K562 (cell line): ENCODE results near the gene PAQR4. TPM values are rescaled to one million over a fixed set of nuclear protein-coding genes. Genes with fewer than 3 reads are reported as not detected.

ENCODE experiments used
- ATF7 ChIP-seq: fragments of 450-650 bp; IDR thresholded peaks from 2 replicates; pipeline ENCODE4 v1.7.1; 2014; ENCODE audit warnings: mild to moderate bottlenecking, moderate library complexity
- CBFB ChIP-seq: sonication (generic); formaldehyde crosslinking; IDR thresholded peaks from 2 replicates; pipeline ENCODE4 v1.4.0; 2020; ENCODE audit warnings: mild to moderate bottlenecking, missing genetic modification reagents
- DMBX1 ChIP-seq: fragments of 250-450 bp; sonication (Bioruptor Pico); IDR thresholded peaks from 2 replicates; pipeline ENCODE4 v1.8.0; 2022; ENCODE audit warnings: inconsistent platforms, mild to moderate bottlenecking, moderate library complexity, borderline replicate concordance
- ETV1 ChIP-seq: fragments of 450-650 bp; conservative IDR thresholded peaks from 2 replicates; pipeline ENCODE4 v1.6.1; 2016; ENCODE audit warnings: missing genetic modification characterization, control low read depth, low read depth, missing compliant biosample characterization
- EZH2 ChIP-seq: IDR thresholded peaks from 2 replicates; pipeline ENCODE4 v1.6.1; 2012; ENCODE audit warnings: low read depth, mild to moderate bottlenecking, inconsistent platforms, low read length, borderline replicate concordance
- FOXJ2 ChIP-seq: fragments of 200-800 bp; sonication (Bioruptor generic); IDR thresholded peaks from 2 replicates; pipeline ENCODE4 v1.6.1; 2016; ENCODE audit warnings: missing genetic modification characterization, missing compliant biosample characterization
- PCBP2 ChIP-seq: fragments of 200-400 bp; formaldehyde crosslinking; IDR thresholded peaks from 2 replicates; pipeline ENCODE4 v1.6.1; 2018; ENCODE audit warnings: low read length, low read depth, mild to moderate bottlenecking, moderate library complexity; ENCODE audit not compliant: poor library complexity, severe bottlenecking
- SIN3A ChIP-seq, 2 experiments: fragments of 150-350 bp in 1 of 2; IDR thresholded peaks; 2 replicates each; pipeline ENCODE4 v1.6.1; 2011 to 2016; ENCODE audit warnings: borderline replicate concordance in 2 of 2, low read depth in 2 of 2, low read length in 2 of 2, mild to moderate bottlenecking in 2 of 2, moderate library complexity in 2 of 2; ENCODE audit not compliant: control insufficient read depth in 1 of 2
- SP1 ChIP-seq: sonication (generic); formaldehyde crosslinking; IDR thresholded peaks from 2 replicates; pipeline ENCODE4 v1.8.1; 2022; ENCODE audit warnings: mild to moderate bottlenecking, missing genetic modification reagents
- ZNF583 ChIP-seq: fragments of 250-450 bp; sonication (Bioruptor Pico); IDR thresholded peaks from 2 replicates; pipeline ENCODE4 v1.4.0; 2020
- polyA plus RNA-seq, 8 experiments: library from polyadenylated mRNA; depleted of rRNA in 4 of 8; stranded (reverse) in 5 of 8; unstranded in 3 of 8; fragments of >200 nt; fragmentation: Nextera tagmentation in 2 of 8; fragmentation: Illumina TruSeq in 1 of 8; extraction: Ambion mirVana in 2 of 8; extraction: Trizol in 1 of 8; gene quantifications; 2 replicates each; pipeline versions ENCODE4 v1.2.1 to v1.2.3, GENCODE V29; 2011 to 2014; ENCODE audit warnings: inconsistent platforms in 1 of 8, missing spikeins in 1 of 8
- total RNA-seq, 7 experiments: library from RNA; depleted of rRNA in 6 of 7; stranded (reverse); fragments of >200 nt in 6 of 7; fragmentation: Illumina TruSeq in 2 of 7; extraction: Trizol in 2 of 7; gene quantifications; 2 replicates each; pipeline versions ENCODE4 v1.2.1 to v1.2.3, GENCODE V29; 2011 to 2021; ENCODE audit warnings: low replicate concordance in 1 of 7
- TF ChIP-seq, protein P1 (sequence below): sonication (generic); formaldehyde crosslinking; IDR thresholded peaks from 2 replicates; pipeline ENCODE4 v1.8.1; 2023; ENCODE audit warnings: missing genetic modification reagents, mild to moderate bottlenecking, borderline replicate concordance
- TF ChIP-seq, protein P2 (sequence below): fragments of 250-450 bp; sonication (Bioruptor Pico); IDR thresholded peaks from 2 replicates; pipeline ENCODE4 v1.8.0; 2021; ENCODE audit warnings: borderline replicate concordance, mild to moderate bottlenecking, moderate library complexity; ENCODE audit not compliant: poor library complexity, severe bottlenecking
- TF ChIP-seq, protein P3 (sequence below): fragments of 450-650 bp; IDR thresholded peaks from 2 replicates; pipeline ENCODE4 v1.6.1; 2018; ENCODE audit warnings: mild to moderate bottlenecking, low read depth; ENCODE audit not compliant: partially characterized antibody
- TF ChIP-seq, protein P4 (sequence below): sonication (generic); formaldehyde crosslinking; IDR thresholded peaks from 2 replicates; pipeline ENCODE4 v1.8.0; 2022; ENCODE audit warnings: mild to moderate bottlenecking, missing genetic modification reagents, borderline replicate concordance
- TF ChIP-seq, protein P5 (sequence below), 2 experiments: fragments of 200-800 bp in 1 of 2; sonication (Bioruptor generic) in 1 of 2; sonication (generic) in 1 of 2; formaldehyde crosslinking in 1 of 2; IDR thresholded peaks in 1 of 2; conservative IDR thresholded peaks in 1 of 2; 2 replicates each; pipeline versions ENCODE4 v1.5.0 to v1.6.1; 2016 to 2020; ENCODE audit warnings: missing compliant biosample characterization in 1 of 2, missing genetic modification characterization in 1 of 2, missing genetic modification reagents in 1 of 2

PAQR4 gene
- total and polyA plus RNA-seq, 9 of the 15 experiments (the other 6 are each of a cell fraction or from before 2014, with no cell fraction given): 0.62 to 40.4 (median 19.5) TPM

DNA sequence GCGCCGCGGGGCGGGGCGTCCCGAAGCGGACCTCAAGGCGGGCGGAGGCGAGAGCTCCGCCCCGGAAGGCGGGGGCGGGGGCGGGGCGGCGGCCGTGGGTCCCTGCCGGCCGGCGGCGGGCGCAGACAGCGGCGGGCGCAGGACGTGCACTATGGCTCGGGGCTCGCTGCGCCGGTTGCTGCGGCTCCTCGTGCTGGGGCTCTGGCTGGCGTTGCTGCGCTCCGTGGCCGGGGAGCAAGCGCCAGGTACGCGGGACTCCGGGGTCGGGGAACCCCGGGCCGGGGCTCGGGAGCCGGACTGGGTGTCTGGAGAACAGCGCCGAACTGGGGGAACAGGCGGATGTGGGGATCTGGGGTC lies 51.1 kb downstream of the PAQR4 start, which contains the start of gene TNFRSF12A (continued):
- TF ChIP-seq SP1 (CRISPR knock-in tag): peak; percentile 54; the same call in 1 of the 2 replicates
- TF ChIP-seq SIN3A (IDR thresholded peaks at IDR 0.05; ENCODE audit: borderline replicate concordance in 2 of 2, control insufficient read depth in 1 of 2, low read depth in 2 of 2, low read length in 2 of 2): peak; percentile 63 to 65; a peak in 2 of 4 replicates
- no peak for TF ChIP-seq ZNF583
- TF ChIP-seq, protein P1, sequence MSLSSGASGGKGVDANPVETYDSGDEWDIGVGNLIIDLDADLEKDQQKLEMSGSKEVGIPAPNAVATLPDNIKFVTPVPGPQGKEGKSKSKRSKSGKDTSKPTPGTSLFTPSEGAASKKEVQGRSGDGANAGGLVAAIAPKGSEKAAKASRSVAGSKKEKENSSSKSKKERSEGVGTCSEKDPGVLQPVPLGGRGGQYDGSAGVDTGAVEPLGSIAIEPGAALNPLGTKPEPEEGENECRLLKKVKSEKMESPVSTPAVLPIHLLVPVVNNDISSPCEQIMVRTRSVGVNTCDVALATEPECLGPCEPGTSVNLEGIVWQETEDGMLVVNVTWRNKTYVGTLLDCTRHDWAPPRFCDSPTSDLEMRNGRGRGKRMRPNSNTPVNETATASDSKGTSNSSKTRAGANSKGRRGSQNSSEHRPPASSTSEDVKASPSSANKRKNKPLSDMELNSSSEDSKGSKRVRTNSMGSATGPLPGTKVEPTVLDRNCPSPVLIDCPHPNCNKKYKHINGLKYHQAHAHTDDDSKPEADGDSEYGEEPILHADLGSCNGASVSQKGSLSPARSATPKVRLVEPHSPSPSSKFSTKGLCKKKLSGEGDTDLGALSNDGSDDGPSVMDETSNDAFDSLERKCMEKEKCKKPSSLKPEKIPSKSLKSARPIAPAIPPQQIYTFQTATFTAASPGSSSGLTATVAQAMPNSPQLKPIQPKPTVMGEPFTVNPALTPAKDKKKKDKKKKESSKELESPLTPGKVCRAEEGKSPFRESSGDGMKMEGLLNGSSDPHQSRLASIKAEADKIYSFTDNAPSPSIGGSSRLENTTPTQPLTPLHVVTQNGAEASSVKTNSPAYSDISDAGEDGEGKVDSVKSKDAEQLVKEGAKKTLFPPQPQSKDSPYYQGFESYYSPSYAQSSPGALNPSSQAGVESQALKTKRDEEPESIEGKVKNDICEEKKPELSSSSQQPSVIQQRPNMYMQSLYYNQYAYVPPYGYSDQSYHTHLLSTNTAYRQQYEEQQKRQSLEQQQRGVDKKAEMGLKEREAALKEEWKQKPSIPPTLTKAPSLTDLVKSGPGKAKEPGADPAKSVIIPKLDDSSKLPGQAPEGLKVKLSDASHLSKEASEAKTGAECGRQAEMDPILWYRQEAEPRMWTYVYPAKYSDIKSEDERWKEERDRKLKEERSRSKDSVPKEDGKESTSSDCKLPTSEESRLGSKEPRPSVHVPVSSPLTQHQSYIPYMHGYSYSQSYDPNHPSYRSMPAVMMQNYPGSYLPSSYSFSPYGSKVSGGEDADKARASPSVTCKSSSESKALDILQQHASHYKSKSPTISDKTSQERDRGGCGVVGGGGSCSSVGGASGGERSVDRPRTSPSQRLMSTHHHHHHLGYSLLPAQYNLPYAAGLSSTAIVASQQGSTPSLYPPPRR (CRISPR knock-in tag): no peak
- TF ChIP-seq CBFB (CRISPR knock-in tag): no peak
- TF ChIP-seq, protein P2, sequence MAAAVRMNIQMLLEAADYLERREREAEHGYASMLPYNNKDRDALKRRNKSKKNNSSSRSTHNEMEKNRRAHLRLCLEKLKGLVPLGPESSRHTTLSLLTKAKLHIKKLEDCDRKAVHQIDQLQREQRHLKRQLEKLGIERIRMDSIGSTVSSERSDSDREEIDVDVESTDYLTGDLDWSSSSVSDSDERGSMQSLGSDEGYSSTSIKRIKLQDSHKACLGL (CRISPR knock-in tag): no peak
- TF ChIP-seq DMBX1 (CRISPR knock-in tag): no peak
- no peak for TF ChIP-seq EZH2
- no peak for TF ChIP-seq FOXJ2 (tag)
- TF ChIP-seq ATF7: no peak
- TF ChIP-seq, protein P3, sequence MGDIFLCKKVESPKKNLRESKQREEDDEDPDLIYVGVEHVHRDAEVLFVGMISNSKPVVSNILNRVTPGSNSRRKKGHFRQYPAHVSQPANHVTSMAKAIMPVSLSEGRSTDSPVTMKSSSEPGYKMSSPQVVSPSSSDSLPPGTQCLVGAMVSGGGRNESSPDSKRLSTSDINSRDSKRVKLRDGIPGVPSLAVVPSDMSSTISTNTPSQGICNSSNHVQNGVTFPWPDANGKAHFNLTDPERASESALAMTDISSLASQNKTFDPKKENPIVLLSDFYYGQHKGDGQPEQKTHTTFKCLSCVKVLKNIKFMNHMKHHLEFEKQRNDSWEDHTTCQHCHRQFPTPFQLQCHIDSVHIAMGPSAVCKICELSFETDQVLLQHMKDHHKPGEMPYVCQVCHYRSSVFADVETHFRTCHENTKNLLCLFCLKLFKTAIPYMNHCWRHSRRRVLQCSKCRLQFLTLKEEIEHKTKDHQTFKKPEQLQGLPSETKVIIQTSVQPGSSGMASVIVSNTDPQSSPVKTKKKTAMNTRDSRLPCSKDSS: no peak
- no peak for TF ChIP-seq ETV1 (tag)
- TF ChIP-seq, protein P4, sequence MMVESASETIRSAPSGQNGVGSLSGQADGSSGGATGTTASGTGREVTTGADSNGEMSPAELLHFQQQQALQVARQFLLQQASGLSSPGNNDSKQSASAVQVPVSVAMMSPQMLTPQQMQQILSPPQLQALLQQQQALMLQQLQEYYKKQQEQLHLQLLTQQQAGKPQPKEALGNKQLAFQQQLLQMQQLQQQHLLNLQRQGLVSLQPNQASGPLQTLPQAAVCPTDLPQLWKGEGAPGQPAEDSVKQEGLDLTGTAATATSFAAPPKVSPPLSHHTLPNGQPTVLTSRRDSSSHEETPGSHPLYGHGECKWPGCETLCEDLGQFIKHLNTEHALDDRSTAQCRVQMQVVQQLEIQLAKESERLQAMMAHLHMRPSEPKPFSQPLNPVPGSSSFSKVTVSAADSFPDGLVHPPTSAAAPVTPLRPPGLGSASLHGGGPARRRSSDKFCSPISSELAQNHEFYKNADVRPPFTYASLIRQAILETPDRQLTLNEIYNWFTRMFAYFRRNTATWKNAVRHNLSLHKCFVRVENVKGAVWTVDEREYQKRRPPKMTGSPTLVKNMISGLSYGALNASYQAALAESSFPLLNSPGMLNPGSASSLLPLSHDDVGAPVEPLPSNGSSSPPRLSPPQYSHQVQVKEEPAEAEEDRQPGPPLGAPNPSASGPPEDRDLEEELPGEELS (CRISPR knock-in tag): peak; percentile 58; the same call in 1 of the 2 replicates
- TF ChIP-seq, protein P5, sequence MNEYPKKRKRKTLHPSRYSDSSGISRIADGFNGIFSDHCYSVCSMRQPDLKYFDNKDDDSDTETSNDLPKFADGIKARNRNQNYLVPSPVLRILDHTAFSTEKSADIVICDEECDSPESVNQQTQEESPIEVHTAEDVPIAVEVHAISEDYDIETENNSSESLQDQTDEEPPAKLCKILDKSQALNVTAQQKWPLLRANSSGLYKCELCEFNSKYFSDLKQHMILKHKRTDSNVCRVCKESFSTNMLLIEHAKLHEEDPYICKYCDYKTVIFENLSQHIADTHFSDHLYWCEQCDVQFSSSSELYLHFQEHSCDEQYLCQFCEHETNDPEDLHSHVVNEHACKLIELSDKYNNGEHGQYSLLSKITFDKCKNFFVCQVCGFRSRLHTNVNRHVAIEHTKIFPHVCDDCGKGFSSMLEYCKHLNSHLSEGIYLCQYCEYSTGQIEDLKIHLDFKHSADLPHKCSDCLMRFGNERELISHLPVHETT (CRISPR knock-in tag; conservative IDR thresholded peaks at IDR 0.05 in 1 of 2, IDR thresholded peaks at IDR 0.05 in 1 of 2): no peak; a peak in 1 of 4 replicates
- TF ChIP-seq PCBP2: no peak
